Measurements from ENCODE around the gene JMJD7.

GRCh38 chr15:41866263-41866703 is 38.4 kb downstream of the JMJD7 start:
- TF ChIP-seq CTCF (IDR thresholded peaks at IDR 0.05) (no peak), POLR2A (IDR thresholded peaks at IDR 0.05) (no peak)

All from uterus (tissue), 2 donors.